HEK293T (cell line): ENCODE measurements around the gene MAML2.

Experiments used
- BHLHE40 ChIP-seq: fragments of 450-650 bp; IDR thresholded peaks from 2 replicates; pipeline ENCODE4 v1.6.1; 2016; ENCODE audit warnings: mild to moderate bottlenecking, moderate library complexity, borderline replicate concordance
- NFRKB ChIP-seq: fragments of 450-650 bp; IDR thresholded peaks from 2 replicates; pipeline ENCODE4 v1.6.1; 2016; ENCODE audit warnings: mild to moderate bottlenecking, moderate library complexity
- PKNOX1 ChIP-seq: fragments of 450-650 bp; IDR thresholded peaks from 2 replicates; pipeline ENCODE4 v1.6.1; 2016
- SP1 ChIP-seq: fragments of 450-650 bp; IDR thresholded peaks from 2 replicates; pipeline ENCODE4 v1.6.1; 2017
- SUZ12 ChIP-seq: fragments of 450-650 bp; IDR thresholded peaks from 2 replicates; pipeline ENCODE4 v1.6.1; 2016; ENCODE audit warnings: mild to moderate bottlenecking
- TARDBP ChIP-seq: fragments of 450-650 bp; IDR thresholded peaks from 2 replicates; pipeline ENCODE4 v1.6.1; 2016
- ZNF384 ChIP-seq: fragments of 450-650 bp; IDR thresholded peaks from 2 replicates; pipeline ENCODE4 v1.6.1; 2016

GRCh38 chr11:96256215-96257011, 86.6 kb downstream of the MAML2 start:
- TF ChIP-seq SUZ12: no peak
- no peak for TF ChIP-seq BHLHE40
- TF ChIP-seq TARDBP: no peak
- TF ChIP-seq SP1: no peak
- TF ChIP-seq NFRKB: no peak
- TF ChIP-seq ZNF384: no peak
- no peak for TF ChIP-seq PKNOX1
